ENCODE data around the gene KLF11.

DNA sequence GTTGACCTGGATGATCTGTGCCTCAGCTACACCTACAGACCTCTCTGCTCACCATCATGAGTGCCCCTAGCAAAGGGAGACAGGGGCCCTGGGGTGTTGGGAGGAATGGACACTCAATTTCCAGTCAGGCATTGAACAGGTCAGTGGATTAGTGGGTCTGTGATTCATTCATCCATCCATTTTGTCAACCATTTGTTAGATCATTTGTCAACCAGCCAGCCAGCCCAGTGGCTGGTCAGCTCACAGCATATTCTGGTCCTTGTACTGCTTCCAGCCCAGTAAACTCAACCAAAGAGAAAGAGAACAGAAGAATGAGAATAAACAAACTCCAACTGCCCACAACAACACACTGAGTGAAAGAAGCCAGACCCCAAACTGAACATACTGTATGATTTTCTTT, 4.6 kb upstream of the KLF11 start:
- TF ChIP-seq POLR2A (IDR thresholded peaks at IDR 0.05), result no peak
- TF ChIP-seq, protein P1, sequence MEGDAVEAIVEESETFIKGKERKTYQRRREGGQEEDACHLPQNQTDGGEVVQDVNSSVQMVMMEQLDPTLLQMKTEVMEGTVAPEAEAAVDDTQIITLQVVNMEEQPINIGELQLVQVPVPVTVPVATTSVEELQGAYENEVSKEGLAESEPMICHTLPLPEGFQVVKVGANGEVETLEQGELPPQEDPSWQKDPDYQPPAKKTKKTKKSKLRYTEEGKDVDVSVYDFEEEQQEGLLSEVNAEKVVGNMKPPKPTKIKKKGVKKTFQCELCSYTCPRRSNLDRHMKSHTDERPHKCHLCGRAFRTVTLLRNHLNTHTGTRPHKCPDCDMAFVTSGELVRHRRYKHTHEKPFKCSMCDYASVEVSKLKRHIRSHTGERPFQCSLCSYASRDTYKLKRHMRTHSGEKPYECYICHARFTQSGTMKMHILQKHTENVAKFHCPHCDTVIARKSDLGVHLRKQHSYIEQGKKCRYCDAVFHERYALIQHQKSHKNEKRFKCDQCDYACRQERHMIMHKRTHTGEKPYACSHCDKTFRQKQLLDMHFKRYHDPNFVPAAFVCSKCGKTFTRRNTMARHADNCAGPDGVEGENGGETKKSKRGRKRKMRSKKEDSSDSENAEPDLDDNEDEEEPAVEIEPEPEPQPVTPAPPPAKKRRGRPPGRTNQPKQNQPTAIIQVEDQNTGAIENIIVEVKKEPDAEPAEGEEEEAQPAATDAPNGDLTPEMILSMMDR (IDR thresholded peaks at IDR 0.05), result no peak

Data from body of pancreas (tissue), 4 donors.